MM.1S (cell line): ENCODE measurements around the gene TMBIM4.
"Not testable (repeated sequence)": the region's sequence is repeated elsewhere in the genome, so short reads cannot be mapped to it uniquely, and the experiment has no call there.

Experiments used
- DNase-seq: peaks from one replicate; pipeline ENCODE4 v3.0.0-alpha.2; 2015
- H2AFZ ChIP-seq: fragments of 300-600 bp; sonication (generic); 2 replicates; pipeline ENCODE4 v1.6.0; 2016; ENCODE audit warnings: antibody characterized with exemption, low read length
- H3F3A ChIP-seq: fragments of 300-600 bp; sonication (generic); 2 replicates; pipeline ENCODE4 v1.6.1; 2016; ENCODE audit warnings: mild to moderate bottlenecking, antibody characterized with exemption, low read length, moderate library complexity, mixed read lengths; ENCODE audit not compliant: insufficient read depth
- H3K27ac ChIP-seq: fragments of 300-600 bp; sonication (generic); 2 replicates; pipeline ENCODE4 v1.5.1; 2016; ENCODE audit warnings: mild to moderate bottlenecking, low read length
- H3K27me3 ChIP-seq: fragments of 300-600 bp; sonication (generic); replicated peaks from 2 replicates; pipeline ENCODE4 v1.6.0; 2016; ENCODE audit warnings: low read length; ENCODE audit not compliant: insufficient read depth
- H3K36me3 ChIP-seq: fragments of 300-600 bp; sonication (generic); replicated peaks from 2 replicates; pipeline ENCODE4 v1.6.1; 2016; ENCODE audit warnings: mild to moderate bottlenecking, low read length, mixed read lengths; ENCODE audit not compliant: insufficient read depth
- H3K4me1 ChIP-seq: fragments of 300-600 bp; sonication (generic); 2 replicates; pipeline ENCODE4 v1.6.1; 2016; ENCODE audit warnings: low read length, mixed read lengths
- H3K4me2 ChIP-seq: fragments of 300-600 bp; sonication (generic); 2 replicates; pipeline ENCODE4 v1.6.0; 2016; ENCODE audit warnings: low read depth, low read length
- H3K4me3 ChIP-seq: fragments of 300-600 bp; sonication (generic); 2 replicates; pipeline ENCODE4 v1.5.1; 2016; ENCODE audit warnings: low read length, mixed read lengths
- H3K79me2 ChIP-seq: fragments of 300-600 bp; sonication (generic); 2 replicates; pipeline ENCODE4 v1.6.1; 2016; ENCODE audit warnings: mixed run types, low read length, mixed read lengths
- H3K9ac ChIP-seq: fragments of 300-600 bp; sonication (generic); 2 replicates; pipeline ENCODE4 v1.6.1; 2016; ENCODE audit warnings: low read length, mixed read lengths
- H3K9me2 ChIP-seq: fragments of 300-600 bp; sonication (generic); replicated peaks from 2 replicates; pipeline ENCODE4 v1.6.1; 2016; ENCODE audit warnings: mild to moderate bottlenecking, low read length, mixed read lengths; ENCODE audit not compliant: insufficient read depth
- H3K9me3 ChIP-seq: fragments of 300-600 bp; sonication (generic); replicated peaks from 2 replicates; pipeline ENCODE4 v1.6.1; 2016; ENCODE audit warnings: mild to moderate bottlenecking, low read length, mixed read lengths; ENCODE audit not compliant: insufficient read depth
- H4K20me1 ChIP-seq: fragments of 300-600 bp; sonication (generic); 2 replicates; pipeline ENCODE4 v1.6.1; 2016; ENCODE audit warnings: mild to moderate bottlenecking, low read length, moderate library complexity, mixed read lengths; ENCODE audit not compliant: insufficient read depth
- CTCF ChIP-seq: fragments of 300-600 bp; sonication (generic); IDR thresholded peaks from 2 replicates; pipeline ENCODE4 v1.5.1; 2016; ENCODE audit warnings: antibody characterized with exemption, low read length, mixed read lengths
- EZH2 ChIP-seq: fragments of 300-600 bp; sonication (generic); optimal IDR thresholded peaks from 2 replicates; pipeline ENCODE3; 2017; ENCODE audit warnings: low read depth, mild to moderate bottlenecking, antibody characterized with exemption, low read length, mixed read lengths
- EZH2phosphoT487 ChIP-seq: fragments of 300-600 bp; sonication (generic); IDR thresholded peaks from 2 replicates; pipeline ENCODE4 v1.6.1; 2018; ENCODE audit warnings: antibody characterized with exemption, low read length

The TMBIM4 gene

GRCh38 chr12:66169221-66170170 lies at the start of gene TMBIM4:
TSS of gene TMBIM4 (minus strand) at chr12:66169996. CDS start at chr12:66169951, 45 bp downstream.
- H3K27me3 ChIP-seq = no peaks in the 10 kb centered on the region
- H3K4me2 ChIP-seq = peak within 1 kb of the TSS; percentile 62
- H3F3A ChIP-seq = peaks cover 13% of the 10 kb centered on the region
- peak within 1 kb of the TSS; percentile 74 for H3K4me3 ChIP-seq
- H3K27ac ChIP-seq = peak within 1 kb of the TSS; percentile 89
- peaks cover 3% of the 10 kb centered on the region; the same call in 1 of the 2 replicates for H3K4me1 ChIP-seq
- DNase-seq = peak; percentile 84
- peak within 1 kb of the TSS; percentile 84 for H2AFZ ChIP-seq
- no peaks in the 10 kb centered on the region for H3K36me3 ChIP-seq
- H3K9me3 ChIP-seq = no peaks in the 10 kb centered on the region
- TF ChIP-seq EZH2 (no peak), CTCF (peak; percentile 45), EZH2phosphoT487 (no peak)
- H3K9me2 ChIP-seq = no peaks in the 10 kb centered on the region
- H3K9ac ChIP-seq = peak within 1 kb of the TSS; percentile 80
- peaks cover 47% of the 10 kb centered on the region for H3K79me2 ChIP-seq
- no peaks in the 10 kb centered on the region for H4K20me1 ChIP-seq

GRCh38 chr12:66217342-66217917 lies 47.6 kb upstream of the TMBIM4 start:
- DNase-seq = no peak
- no peaks in the 10 kb centered on the region for H4K20me1 ChIP-seq
- H3K9ac ChIP-seq = no peak overlapping the region
- no peak overlapping the region for H3K4me2 ChIP-seq
- no peaks in the 10 kb centered on the region for H3K9me3 ChIP-seq
- no peak overlapping the region for H3K4me3 ChIP-seq
- no peaks in the 10 kb centered on the region for H3K9me2 ChIP-seq
- no peaks in the 10 kb centered on the region for H3K4me1 ChIP-seq
- no peaks in the 10 kb centered on the region for H3K79me2 ChIP-seq
- TF ChIP-seq CTCF = no peak
- TF ChIP-seq EZH2 = no peak
- TF ChIP-seq EZH2phosphoT487 = no peak
- H3K36me3 ChIP-seq = no peaks in the 10 kb centered on the region
- no peaks in the 10 kb centered on the region for H3F3A ChIP-seq
- no peaks in the 10 kb centered on the region for H3K27me3 ChIP-seq
- no peak overlapping the region for H2AFZ ChIP-seq
- H3K27ac ChIP-seq = no peak overlapping the region

- not testable (repeated sequence) for H3K4me3 ChIP-seq, H3K4me2 ChIP-seq, H3K9me2 ChIP-seq, H3K27ac ChIP-seq, H3K36me3 ChIP-seq, H3K27me3 ChIP-seq, H3K79me2 ChIP-seq, H3K9ac ChIP-seq, H4K20me1 ChIP-seq, H3K4me1 ChIP-seq, DNase-seq, H3F3A ChIP-seq, H3K9me3 ChIP-seq, H2AFZ ChIP-seq
Observed at GRCh38 chr12:66213011-66213410, 43.2 kb upstream of the TMBIM4 start.

- not testable (repeated sequence) for H3K9me3 ChIP-seq, H3K4me3 ChIP-seq, H3K9me2 ChIP-seq, H3F3A ChIP-seq, H4K20me1 ChIP-seq, H3K4me1 ChIP-seq, H3K27me3 ChIP-seq, H3K27ac ChIP-seq, DNase-seq, H2AFZ ChIP-seq, H3K4me2 ChIP-seq, H3K79me2 ChIP-seq, H3K9ac ChIP-seq, H3K36me3 ChIP-seq
Observed at GRCh38 chr12:66211573-66211972, 41.8 kb upstream of the TMBIM4 start.
